HEK293 (cell line): ENCODE measurements around the gene CORO1C.

Source experiments
- CTCF ChIA-PET: fragments of 350-600 bp; formaldehyde crosslinking; extraction: SDS; loops from one replicate; lab custom pipeline; 2021; ENCODE audit warnings: antibody characterized with exemption; lab: Yijun Ruan, JAX
- POLR2A ChIA-PET: fragments of 300-600 bp; formaldehyde crosslinking; extraction: SDS; loops from one replicate; lab custom pipeline; 2020; ENCODE audit warnings: antibody characterized with exemption, inconsistent platforms; lab: Yijun Ruan, JAX
- H3K27ac ChIP-seq: fragments of 200-500 bp; sonication (Bioruptor generic); 2 replicates; pipeline ENCODE4 v1.5.1; 2014; ENCODE audit warnings: low read depth, low read length, control low read depth, inconsistent platforms; ENCODE audit errors: extremely low read depth
- H3K36me3 ChIP-seq, 2 experiments: fragments of 200-500 bp in 1 of 2; sonication (Bioruptor generic) in 1 of 2; 1 replicate in 1 of 2; 2 replicates in 1 of 2; pipeline ENCODE4 v1.5.1; 2014 to 2017; ENCODE audit warnings: inconsistent platforms in 2 of 2, low read length in 2 of 2; ENCODE audit not compliant: control insufficient read depth in 2 of 2, insufficient read depth in 1 of 2
- H3K4me1 ChIP-seq: fragments of 200-500 bp; sonication (Bioruptor generic); 2 replicates; pipeline ENCODE4 v1.5.1; 2014; ENCODE audit warnings: mild to moderate bottlenecking, low read length, inconsistent platforms; ENCODE audit not compliant: control insufficient read depth, insufficient read depth
- H3K4me3 ChIP-seq: 2 replicates; pipeline ENCODE4 v1.5.1; 2011; ENCODE audit warnings: low read depth, mild to moderate bottlenecking, control low read depth, low read length, moderate library complexity
- H3K9me3 ChIP-seq: fragments of 200-500 bp; sonication (Bioruptor generic); 2 replicates; pipeline ENCODE4 v1.5.1; 2014; ENCODE audit warnings: low read depth, low read length, inconsistent platforms; ENCODE audit not compliant: control insufficient read depth, insufficient read depth
- BCL11B ChIP-seq: fragments of 450-650 bp; formaldehyde crosslinking; IDR thresholded peaks from 2 replicates; pipeline ENCODE4 v1.5.1; 2016; ENCODE audit warnings: low read depth, missing biosample characterization, missing genetic modification characterization
- HOXA7 ChIP-seq: sonication (generic); formaldehyde crosslinking; IDR thresholded peaks from 2 replicates; pipeline ENCODE4 v1.8.1; 2022; ENCODE audit warnings: missing genetic modification reagents, borderline replicate concordance
- KLF7 ChIP-seq: fragments of 450-650 bp; formaldehyde crosslinking; IDR thresholded peaks from 2 replicates; pipeline ENCODE4 v1.5.1; 2016; ENCODE audit warnings: missing biosample characterization, missing genetic modification characterization, borderline replicate concordance
- OSR2 ChIP-seq: fragments of 450-650 bp; formaldehyde crosslinking; IDR thresholded peaks from 2 replicates; pipeline ENCODE4 v1.5.1; 2016; ENCODE audit warnings: missing biosample characterization, missing genetic modification characterization
- PRDM10 ChIP-seq: fragments of 450-650 bp; formaldehyde crosslinking; IDR thresholded peaks from 2 replicates; pipeline ENCODE4 v1.5.1; 2016; ENCODE audit warnings: missing biosample characterization, missing genetic modification characterization
- ZNF146 ChIP-seq: fragments of 450-650 bp; formaldehyde crosslinking; IDR thresholded peaks from 2 replicates; pipeline ENCODE4 v1.5.1; 2016; ENCODE audit warnings: missing biosample characterization, missing genetic modification characterization
- ZNF211 ChIP-seq: fragments of 450-650 bp; formaldehyde crosslinking; IDR thresholded peaks from 2 replicates; pipeline ENCODE4 v1.5.1; 2016; ENCODE audit warnings: low read depth, missing biosample characterization, missing genetic modification characterization
- ZNF311 ChIP-seq: fragments of 450-650 bp; formaldehyde crosslinking; IDR thresholded peaks from 2 replicates; pipeline ENCODE4 v1.5.1; 2017; ENCODE audit warnings: missing biosample characterization, missing genetic modification characterization, borderline replicate concordance
- ZNF37A ChIP-seq: fragments of 450-650 bp; IDR thresholded peaks from 2 replicates; pipeline ENCODE4 v1.5.1; 2018; ENCODE audit warnings: missing biosample characterization, missing genetic modification characterization
- ZNF394 ChIP-seq: fragments of 450-650 bp; formaldehyde crosslinking; IDR thresholded peaks from 2 replicates; pipeline ENCODE4 v1.5.1; 2016; ENCODE audit warnings: missing biosample characterization, missing genetic modification characterization, mild to moderate bottlenecking, moderate library complexity, borderline replicate concordance
- ZNF449 ChIP-seq: fragments of 450-650 bp; formaldehyde crosslinking; IDR thresholded peaks from 2 replicates; pipeline ENCODE4 v1.5.1; 2017; ENCODE audit warnings: missing biosample characterization, mild to moderate bottlenecking, missing genetic modification characterization, moderate library complexity
- ZNF48 ChIP-seq: fragments of 450-650 bp; formaldehyde crosslinking; IDR thresholded peaks from 2 replicates; pipeline ENCODE4 v1.5.1; 2016; ENCODE audit warnings: missing biosample characterization, missing genetic modification characterization
- ZNF670 ChIP-seq: fragments of 450-650 bp; formaldehyde crosslinking; IDR thresholded peaks from 2 replicates; pipeline ENCODE4 v1.5.1; 2016; ENCODE audit warnings: missing biosample characterization, missing genetic modification characterization, low read depth
- ZSCAN16 ChIP-seq: fragments of 450-650 bp; formaldehyde crosslinking; IDR thresholded peaks from 2 replicates; pipeline ENCODE4 v1.5.1; 2016; ENCODE audit warnings: missing biosample characterization, missing genetic modification characterization

CORO1C gene

DNA sequence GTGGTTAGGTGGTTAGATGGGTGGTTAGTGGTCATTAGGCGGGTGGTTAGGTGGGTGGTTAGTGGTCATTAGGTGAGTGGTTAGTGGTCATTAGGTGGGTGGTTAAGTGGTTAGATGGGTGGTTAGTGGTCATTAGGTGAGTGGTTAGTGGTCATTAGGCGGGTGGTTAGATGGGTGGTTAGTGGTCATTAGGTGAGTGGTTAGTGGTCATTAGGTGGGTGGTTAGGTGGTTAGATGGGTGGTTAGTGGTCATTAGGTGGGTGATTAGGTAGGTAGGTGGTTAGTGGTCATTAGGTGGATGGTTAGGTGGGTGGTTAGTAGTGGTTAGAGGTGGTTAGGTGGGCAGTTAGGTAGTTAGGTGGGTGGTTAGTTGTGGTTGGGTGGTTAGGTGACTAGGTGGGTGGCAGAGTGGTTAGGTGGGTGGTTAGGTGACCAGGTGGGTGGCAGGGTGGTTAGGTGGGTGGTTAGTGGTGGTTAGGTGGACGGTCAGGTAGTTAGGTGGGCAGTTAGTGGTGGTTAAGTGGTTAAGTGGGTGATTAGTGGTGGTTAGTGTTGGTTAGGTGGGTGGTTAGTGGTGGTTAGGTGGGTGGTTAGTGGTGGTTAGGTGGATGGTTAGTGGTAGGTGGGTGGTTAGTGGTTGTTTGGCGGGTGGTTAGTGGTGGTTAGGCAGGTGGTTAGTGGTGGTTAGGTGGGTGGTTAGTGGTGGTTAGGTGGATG is 125.5 kb downstream of the CORO1C start (continued):
- no peak for TF ChIP-seq ZNF670 (tag by site-specific recombination)
- TF ChIP-seq ZNF37A (tag by site-specific recombination) = no peak
- no peak for TF ChIP-seq ZNF48 (tag by site-specific recombination)
- TF ChIP-seq ZNF211 = no peak

DNA sequence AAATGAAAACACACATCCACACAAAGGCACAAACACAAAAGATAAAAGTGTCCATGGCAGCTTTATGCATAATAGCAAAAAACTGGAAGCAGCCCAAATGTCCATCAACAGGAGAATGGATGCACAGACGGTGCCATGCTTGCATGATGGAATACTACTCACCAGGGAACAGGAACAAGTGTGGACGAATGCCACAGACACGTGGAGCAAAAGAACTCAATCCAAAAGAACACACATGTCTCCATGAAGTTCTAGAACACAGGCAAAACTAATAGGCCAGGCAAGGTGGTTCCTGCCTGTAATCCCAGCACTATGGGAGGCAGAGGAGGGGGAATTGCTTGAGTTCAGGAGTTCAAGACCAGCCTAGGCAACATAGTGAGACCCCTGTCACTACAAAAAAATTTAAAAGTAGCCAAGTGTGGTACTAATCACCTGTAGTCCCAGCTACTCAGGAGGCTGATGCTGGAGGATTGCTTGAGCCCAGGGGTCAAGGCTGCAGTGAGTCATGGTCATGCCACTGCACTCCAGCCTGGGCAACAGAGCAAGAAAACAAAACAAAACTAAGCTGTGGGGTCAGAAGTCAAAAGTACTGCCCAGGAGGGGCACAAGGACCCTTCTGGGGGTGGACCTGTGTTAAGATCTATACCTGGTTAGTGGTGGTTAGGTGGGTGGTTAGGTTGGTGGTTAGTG is 126.2 kb downstream of the CORO1C start:
- no peak overlapping the region for H3K4me3 ChIP-seq
- ChIA-PET POLR2A (no interaction called here), CTCF (interaction anchor here (0.6 to 1.8 kb wide), 2 partner anchors 13 to 48 kb away, joined by 3 to 11 read pairs; no protein-coding TSS in a partner anchor)
- H3K27ac ChIP-seq = no peak overlapping the region
- no peaks in the 10 kb centered on the region for H3K36me3 ChIP-seq
- H3K9me3 ChIP-seq = no peaks in the 10 kb centered on the region
- no peak for TF ChIP-seq ZNF311
- TF ChIP-seq OSR2 (tag by site-specific recombination) = no peak
- TF ChIP-seq PRDM10 = no peak
- peak; percentile 56; the same call in 1 of the 2 replicates for TF ChIP-seq BCL11B
- peak; percentile 95 for TF ChIP-seq ZNF146
- TF ChIP-seq HOXA7 (CRISPR knock-in tag) = no peak
- TF ChIP-seq, all 188 proteins: peak for 2
- H3K4me1 ChIP-seq = no peaks in the 10 kb centered on the region

DNA sequence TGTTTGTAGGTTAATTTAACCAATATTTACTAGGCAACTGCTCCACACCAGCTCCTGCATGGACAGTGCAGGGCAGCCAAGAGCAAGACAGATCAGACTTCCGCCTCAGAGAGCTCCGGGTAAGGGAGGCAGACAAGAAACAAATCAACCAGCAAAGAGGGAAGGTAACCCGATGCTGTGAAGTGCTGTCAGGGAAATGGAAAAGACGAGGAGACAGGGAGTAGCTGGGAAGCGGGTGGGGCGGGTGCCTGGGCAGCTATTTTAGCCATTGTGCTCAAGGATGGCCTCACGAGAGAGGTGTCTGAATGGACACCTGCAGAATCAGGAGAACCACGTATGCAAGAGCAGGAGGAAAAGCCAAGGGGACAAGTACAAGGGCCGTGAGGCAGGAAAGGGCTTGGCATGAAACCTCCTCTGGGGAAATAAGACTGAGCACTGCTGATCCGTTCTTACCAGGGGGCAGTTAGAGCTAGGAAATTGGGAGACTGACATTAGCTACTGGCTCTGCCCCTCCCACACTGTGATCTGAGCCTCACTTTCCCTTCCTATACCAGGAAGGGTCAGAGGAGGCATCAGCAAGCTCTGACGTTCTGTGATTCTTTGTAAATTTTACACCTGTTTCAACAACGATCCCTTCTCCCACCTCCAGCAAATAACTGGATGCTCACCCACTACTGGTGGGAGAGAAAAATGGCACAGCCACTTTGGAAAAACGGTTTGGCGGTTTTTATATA is 126.9 kb downstream of the CORO1C start:
- POLR2A ChIA-PET = no interaction called here

More for the DNA sequence above, 126.9 kb downstream of the CORO1C start:
- H3K27ac ChIP-seq = no peak overlapping the region
- TF ChIP-seq ZSCAN16 (tag by site-specific recombination) (peak; percentile 94), ZNF449 (tag by site-specific recombination) (no peak), KLF7 (tag by site-specific recombination) (no peak), ZNF394 (tag by site-specific recombination) (peak; percentile 74; the same call in 1 of the 2 replicates)
- H3K9me3 ChIP-seq = no peaks in the 10 kb centered on the region
- H3K4me1 ChIP-seq = no peaks in the 10 kb centered on the region
- CTCF ChIA-PET = interaction anchor here (1.8 kb wide), 1 partner anchor 13 kb away, joined by 11 read pairs; no protein-coding TSS in a partner anchor
- H3K36me3 ChIP-seq = no peaks in the 10 kb centered on the region
- H3K4me3 ChIP-seq = no peak overlapping the region
